HepG2 (cell line): Measurements from ENCODE around the gene SFXN5. TPM values are rescaled to one million over a fixed set of nuclear protein-coding genes. Genes with fewer than 3 reads are reported as not detected.

Source experiments
- NKX3-1 ChIP-seq: sonication (generic); formaldehyde crosslinking; IDR thresholded peaks from 2 replicates; pipeline ENCODE4 v1.5.0; 2020; ENCODE audit warnings: missing genetic modification reagents
- ZFP36L1 ChIP-seq: sonication (generic); formaldehyde crosslinking; IDR thresholded peaks from 2 replicates; pipeline ENCODE4 v1.8.0; 2022; ENCODE audit warnings: mild to moderate bottlenecking, missing genetic modification reagents, moderate library complexity
- ZNF263 ChIP-seq: sonication (generic); formaldehyde crosslinking; IDR thresholded peaks from 2 replicates; pipeline ENCODE4 v1.4.0; 2020; ENCODE audit warnings: missing genetic modification reagents
- ZNF556 ChIP-seq: sonication (generic); formaldehyde crosslinking; IDR thresholded peaks from 2 replicates; pipeline ENCODE4 v1.4.0; 2020; ENCODE audit warnings: mild to moderate bottlenecking, missing genetic modification reagents, borderline replicate concordance
- polyA plus RNA-seq, 8 experiments: library from polyadenylated mRNA; depleted of rRNA in 3 of 8; stranded (reverse) in 7 of 8; unstranded in 1 of 8; fragments of >200 nt; fragmentation: Illumina TruSeq in 4 of 8; extraction: Trizol in 4 of 8; gene quantifications; 2 replicates each; pipeline versions ENCODE4 v1.2.1 to v1.2.3, GENCODE V29; 2011 to 2016; ENCODE audit warnings: low read depth in 4 of 8, missing spikeins in 1 of 8, mixed read lengths in 1 of 8; ENCODE audit not compliant: insufficient read depth in 1 of 8
- total RNA-seq, 5 experiments: library from RNA; depleted of rRNA; stranded (reverse); fragments of >200 nt; fragmentation: Illumina TruSeq; extraction: Trizol; gene quantifications; 2 replicates each; pipeline ENCODE4 v1.2.3, GENCODE V29; 2016; ENCODE audit warnings: low read depth in 1 of 5
- TF ChIP-seq, protein P1 (sequence below): sonication (generic); formaldehyde crosslinking; IDR thresholded peaks from 2 replicates; pipeline ENCODE4 v1.5.0; 2020; ENCODE audit warnings: mild to moderate bottlenecking, missing genetic modification reagents, borderline replicate concordance
- TF ChIP-seq, protein P2 (sequence below), 2 experiments: sonication (generic) in 1 of 2; formaldehyde crosslinking in 1 of 2; IDR thresholded peaks; 2 replicates each; pipeline versions ENCODE4 v1.4.0 to v1.6.1; 2016 to 2020; ENCODE audit warnings: borderline replicate concordance in 1 of 2, low read depth in 1 of 2, mild to moderate bottlenecking in 1 of 2, missing genetic modification reagents in 1 of 2
- TF ChIP-seq, protein P3 (sequence below): sonication (generic); formaldehyde crosslinking; IDR thresholded peaks from one replicate; pipeline ENCODE4 v1.5.1; 2020; ENCODE audit warnings: mild to moderate bottlenecking, missing genetic modification reagents; ENCODE audit errors: not compliant biosample characterization

SFXN5 gene
- total and polyA plus RNA-seq, 2 of the 13 experiments (the other 11 are each of a cell fraction or from before 2014, with no cell fraction given), result 34.9 to 37.4 TPM

- TF ChIP-seq, protein P1, sequence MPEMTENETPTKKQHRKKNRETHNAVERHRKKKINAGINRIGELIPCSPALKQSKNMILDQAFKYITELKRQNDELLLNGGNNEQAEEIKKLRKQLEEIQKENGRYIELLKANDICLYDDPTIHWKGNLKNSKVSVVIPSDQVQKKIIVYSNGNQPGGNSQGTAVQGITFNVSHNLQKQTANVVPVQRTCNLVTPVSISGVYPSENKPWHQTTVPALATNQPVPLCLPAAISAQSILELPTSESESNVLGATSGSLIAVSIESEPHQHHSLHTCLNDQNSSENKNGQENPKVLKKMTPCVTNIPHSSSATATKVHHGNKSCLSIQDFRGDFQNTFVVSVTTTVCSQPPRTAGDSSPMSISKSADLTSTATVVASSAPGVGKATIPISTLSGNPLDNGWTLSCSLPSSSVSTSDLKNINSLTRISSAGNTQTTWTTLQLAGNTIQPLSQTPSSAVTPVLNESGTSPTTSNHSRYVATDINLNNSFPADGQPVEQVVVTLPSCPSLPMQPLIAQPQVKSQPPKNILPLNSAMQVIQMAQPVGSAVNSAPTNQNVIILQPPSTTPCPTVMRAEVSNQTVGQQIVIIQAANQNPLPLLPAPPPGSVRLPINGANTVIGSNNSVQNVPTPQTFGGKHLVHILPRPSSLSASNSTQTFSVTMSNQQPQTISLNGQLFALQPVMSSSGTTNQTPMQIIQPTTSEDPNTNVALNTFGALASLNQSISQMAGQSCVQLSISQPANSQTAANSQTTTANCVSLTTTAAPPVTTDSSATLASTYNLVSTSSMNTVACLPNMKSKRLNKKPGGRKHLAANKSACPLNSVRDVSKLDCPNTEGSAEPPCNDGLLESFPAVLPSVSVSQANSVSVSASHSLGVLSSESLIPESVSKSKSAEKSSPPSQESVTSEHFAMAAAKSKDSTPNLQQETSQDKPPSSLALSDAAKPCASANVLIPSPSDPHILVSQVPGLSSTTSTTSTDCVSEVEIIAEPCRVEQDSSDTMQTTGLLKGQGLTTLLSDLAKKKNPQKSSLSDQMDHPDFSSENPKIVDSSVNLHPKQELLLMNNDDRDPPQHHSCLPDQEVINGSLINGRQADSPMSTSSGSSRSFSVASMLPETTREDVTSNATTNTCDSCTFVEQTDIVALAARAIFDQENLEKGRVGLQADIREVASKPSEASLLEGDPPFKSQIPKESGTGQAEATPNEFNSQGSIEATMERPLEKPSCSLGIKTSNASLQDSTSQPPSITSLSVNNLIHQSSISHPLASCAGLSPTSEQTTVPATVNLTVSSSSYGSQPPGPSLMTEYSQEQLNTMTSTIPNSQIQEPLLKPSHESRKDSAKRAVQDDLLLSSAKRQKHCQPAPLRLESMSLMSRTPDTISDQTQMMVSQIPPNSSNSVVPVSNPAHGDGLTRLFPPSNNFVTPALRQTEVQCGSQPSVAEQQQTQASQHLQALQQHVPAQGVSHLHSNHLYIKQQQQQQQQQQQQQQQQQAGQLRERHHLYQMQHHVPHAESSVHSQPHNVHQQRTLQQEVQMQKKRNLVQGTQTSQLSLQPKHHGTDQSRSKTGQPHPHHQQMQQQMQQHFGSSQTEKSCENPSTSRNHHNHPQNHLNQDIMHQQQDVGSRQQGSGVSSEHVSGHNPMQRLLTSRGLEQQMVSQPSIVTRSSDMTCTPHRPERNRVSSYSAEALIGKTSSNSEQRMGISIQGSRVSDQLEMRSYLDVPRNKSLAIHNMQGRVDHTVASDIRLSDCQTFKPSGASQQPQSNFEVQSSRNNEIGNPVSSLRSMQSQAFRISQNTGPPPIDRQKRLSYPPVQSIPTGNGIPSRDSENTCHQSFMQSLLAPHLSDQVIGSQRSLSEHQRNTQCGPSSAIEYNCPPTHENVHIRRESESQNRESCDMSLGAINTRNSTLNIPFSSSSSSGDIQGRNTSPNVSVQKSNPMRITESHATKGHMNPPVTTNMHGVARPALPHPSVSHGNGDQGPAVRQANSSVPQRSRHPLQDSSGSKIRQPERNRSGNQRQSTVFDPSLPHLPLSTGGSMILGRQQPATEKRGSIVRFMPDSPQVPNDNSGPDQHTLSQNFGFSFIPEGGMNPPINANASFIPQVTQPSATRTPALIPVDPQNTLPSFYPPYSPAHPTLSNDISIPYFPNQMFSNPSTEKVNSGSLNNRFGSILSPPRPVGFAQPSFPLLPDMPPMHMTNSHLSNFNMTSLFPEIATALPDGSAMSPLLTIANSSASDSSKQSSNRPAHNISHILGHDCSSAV (CRISPR knock-in tag), result no peak
- no peak for TF ChIP-seq ZNF263
- TF ChIP-seq ZFP36L1 (CRISPR knock-in tag), result no peak
- TF ChIP-seq, protein P2, sequence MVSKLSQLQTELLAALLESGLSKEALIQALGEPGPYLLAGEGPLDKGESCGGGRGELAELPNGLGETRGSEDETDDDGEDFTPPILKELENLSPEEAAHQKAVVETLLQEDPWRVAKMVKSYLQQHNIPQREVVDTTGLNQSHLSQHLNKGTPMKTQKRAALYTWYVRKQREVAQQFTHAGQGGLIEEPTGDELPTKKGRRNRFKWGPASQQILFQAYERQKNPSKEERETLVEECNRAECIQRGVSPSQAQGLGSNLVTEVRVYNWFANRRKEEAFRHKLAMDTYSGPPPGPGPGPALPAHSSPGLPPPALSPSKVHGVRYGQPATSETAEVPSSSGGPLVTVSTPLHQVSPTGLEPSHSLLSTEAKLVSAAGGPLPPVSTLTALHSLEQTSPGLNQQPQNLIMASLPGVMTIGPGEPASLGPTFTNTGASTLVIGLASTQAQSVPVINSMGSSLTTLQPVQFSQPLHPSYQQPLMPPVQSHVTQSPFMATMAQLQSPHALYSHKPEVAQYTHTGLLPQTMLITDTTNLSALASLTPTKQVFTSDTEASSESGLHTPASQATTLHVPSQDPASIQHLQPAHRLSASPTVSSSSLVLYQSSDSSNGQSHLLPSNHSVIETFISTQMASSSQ (IDR thresholded peaks at IDR 0.05; ENCODE audit: low read depth), result no peak
- TF ChIP-seq, protein P2 (CRISPR knock-in tag; IDR thresholded peaks at IDR 0.05; ENCODE audit: borderline replicate concordance), result no peak
- TF ChIP-seq NKX3-1, result no peak
- TF ChIP-seq, protein P3, sequence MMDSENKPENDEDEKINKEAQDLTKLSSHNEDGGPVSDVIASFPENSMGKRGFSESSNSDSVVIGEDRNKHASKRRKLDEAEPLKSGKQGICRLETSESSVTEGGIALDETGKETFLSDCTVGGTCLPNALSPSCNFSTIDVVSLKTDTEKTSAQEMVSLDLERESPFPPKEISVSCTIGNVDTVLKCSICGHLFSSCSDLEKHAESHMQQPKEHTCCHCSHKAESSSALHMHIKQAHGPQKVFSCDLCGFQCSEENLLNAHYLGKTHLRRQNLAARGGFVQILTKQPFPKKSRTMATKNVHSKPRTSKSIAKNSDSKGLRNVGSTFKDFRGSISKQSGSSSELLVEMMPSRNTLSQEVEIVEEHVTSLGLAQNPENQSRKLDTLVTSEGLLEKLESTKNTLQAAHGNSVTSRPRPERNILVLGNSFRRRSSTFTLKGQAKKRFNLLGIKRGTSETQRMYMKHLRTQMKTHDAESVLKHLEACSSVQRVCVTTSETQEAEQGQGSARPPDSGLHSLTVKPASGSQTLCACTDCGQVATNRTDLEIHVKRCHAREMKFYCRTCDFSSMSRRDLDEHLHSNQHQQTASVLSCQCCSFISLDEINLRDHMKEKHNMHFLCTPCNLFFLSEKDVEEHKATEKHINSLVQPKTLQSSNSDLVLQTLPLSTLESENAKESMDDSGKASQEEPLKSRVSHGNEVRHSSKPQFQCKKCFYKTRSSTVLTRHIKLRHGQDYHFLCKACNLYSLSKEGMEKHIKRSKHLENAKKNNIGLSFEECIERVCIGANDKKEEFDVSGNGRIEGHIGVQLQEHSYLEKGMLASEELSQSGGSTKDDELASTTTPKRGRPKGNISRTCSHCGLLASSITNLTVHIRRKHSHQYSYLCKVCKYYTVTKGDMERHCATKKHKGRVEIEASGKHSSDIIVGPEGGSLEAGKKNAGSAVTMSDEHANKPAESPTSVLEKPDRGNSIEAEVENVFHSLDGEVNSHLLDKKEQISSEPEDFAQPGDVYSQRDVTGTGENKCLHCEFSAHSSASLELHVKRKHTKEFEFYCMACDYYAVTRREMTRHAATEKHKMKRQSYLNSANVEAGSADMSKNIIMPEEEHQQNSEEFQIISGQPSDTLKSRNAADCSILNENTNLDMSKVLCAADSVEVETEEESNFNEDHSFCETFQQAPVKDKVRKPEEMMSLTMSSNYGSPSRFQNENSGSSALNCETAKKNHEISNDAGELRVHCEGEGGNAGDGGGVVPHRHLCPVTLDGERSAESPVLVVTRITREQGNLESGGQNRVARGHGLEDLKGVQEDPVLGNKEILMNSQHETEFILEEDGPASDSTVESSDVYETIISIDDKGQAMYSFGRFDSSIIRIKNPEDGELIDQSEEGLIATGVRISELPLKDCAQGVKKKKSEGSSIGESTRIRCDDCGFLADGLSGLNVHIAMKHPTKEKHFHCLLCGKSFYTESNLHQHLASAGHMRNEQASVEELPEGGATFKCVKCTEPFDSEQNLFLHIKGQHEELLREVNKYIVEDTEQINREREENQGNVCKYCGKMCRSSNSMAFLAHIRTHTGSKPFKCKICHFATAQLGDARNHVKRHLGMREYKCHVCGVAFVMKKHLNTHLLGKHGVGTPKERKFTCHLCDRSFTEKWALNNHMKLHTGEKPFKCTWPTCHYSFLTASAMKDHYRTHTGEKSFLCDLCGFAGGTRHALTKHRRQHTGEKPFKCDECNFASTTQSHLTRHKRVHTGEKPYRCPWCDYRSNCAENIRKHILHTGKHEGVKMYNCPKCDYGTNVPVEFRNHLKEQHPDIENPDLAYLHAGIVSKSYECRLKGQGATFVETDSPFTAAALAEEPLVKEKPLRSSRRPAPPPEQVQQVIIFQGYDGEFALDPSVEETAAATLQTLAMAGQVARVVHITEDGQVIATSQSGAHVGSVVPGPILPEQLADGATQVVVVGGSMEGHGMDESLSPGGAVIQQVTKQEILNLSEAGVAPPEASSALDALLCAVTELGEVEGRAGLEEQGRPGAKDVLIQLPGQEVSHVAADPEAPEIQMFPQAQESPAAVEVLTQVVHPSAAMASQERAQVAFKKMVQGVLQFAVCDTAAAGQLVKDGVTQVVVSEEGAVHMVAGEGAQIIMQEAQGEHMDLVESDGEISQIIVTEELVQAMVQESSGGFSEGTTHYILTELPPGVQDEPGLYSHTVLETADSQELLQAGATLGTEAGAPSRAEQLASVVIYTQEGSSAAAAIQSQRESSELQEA (CRISPR knock-in tag), result no peak
- TF ChIP-seq ZNF556 (CRISPR knock-in tag), result 0 out of 2 replicates have a peak, but pooled peaks have one; percentile 32
These were observed 14.2 kb upstream of the SFXN5 start (continued) for GRCh38 chr2:73085691-73086090.
